ENCODE measurements around the gene UTP11.

DNA sequence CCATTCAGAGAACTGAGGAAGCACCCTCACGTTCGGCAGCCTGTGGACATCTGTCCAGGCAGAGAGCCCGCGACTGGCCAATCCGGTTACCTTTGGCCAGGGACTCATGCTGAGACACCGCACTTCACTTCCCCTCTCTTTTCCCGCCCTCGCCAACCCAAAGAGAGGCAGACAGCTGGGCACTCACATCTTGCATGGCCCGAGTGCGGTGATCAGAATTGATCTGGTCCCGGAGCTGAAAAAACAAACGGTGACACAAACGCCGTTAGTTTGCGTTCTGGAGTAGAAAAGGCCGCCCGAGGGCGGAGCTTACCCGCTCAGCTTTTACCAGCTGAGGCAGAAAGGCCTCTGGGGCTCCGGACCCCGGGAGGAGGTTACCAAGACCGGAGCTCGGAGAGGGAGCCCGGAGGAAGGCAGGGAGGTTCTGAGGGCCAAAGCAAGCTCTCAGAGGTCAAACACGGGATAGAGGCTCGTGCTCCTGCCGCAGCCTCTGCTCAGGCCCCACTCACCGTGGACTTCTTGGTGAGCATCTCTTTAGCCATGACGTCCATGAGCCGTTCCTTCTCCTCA lies 23.1 kb upstream of the UTP11 start:
- TF ChIP-seq, protein P1, sequence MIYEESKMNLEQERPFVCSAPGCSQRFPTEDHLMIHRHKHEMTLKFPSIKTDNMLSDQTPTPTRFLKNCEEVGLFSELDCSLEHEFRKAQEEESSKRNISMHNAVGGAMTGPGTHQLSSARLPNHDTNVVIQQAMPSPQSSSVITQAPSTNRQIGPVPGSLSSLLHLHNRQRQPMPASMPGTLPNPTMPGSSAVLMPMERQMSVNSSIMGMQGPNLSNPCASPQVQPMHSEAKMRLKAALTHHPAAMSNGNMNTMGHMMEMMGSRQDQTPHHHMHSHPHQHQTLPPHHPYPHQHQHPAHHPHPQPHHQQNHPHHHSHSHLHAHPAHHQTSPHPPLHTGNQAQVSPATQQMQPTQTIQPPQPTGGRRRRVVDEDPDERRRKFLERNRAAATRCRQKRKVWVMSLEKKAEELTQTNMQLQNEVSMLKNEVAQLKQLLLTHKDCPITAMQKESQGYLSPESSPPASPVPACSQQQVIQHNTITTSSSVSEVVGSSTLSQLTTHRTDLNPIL (CRISPR knock-in tag; IDR thresholded peaks at IDR 0.05; ENCODE audit: low read depth), result no peak
- TF ChIP-seq TCF4 (CRISPR knock-in tag; IDR thresholded peaks at IDR 0.05; ENCODE audit: borderline replicate concordance), result no peak
